Spinal cord (tissue), 10 donors: ENCODE results near the gene MIPEP. TPM values are rescaled to one million over a fixed set of nuclear protein-coding genes. Genes with fewer than 3 reads are reported as not detected.
A peak's percentile ranks its signal among the peaks of the same experiment; 100 is the strongest.

Experiments
- DNase-seq, 6 donors: peaks; one replicate each; pipeline versions ENCODE4 v3.0.0 to v3.0.0-alpha.2; 2013 to 2015; ENCODE audit warnings: low spot score in 6 of 6, low read depth in 4 of 6
- H3K27ac ChIP-seq: one replicate; pipeline ENCODE4 v1.5.1; 2013; ENCODE audit warnings: low read depth, low read length, control low read depth
- H3K27me3 ChIP-seq: one replicate; pipeline ENCODE4 v1.6.1; 2013; ENCODE audit warnings: low read length; ENCODE audit not compliant: control insufficient read depth, insufficient read depth
- H3K36me3 ChIP-seq: one replicate; pipeline ENCODE4 v1.6.1; 2013; ENCODE audit warnings: low read length; ENCODE audit not compliant: control insufficient read depth, insufficient read depth
- H3K4me1 ChIP-seq: one replicate; pipeline ENCODE4 v1.6.1; 2013; ENCODE audit warnings: low read length; ENCODE audit not compliant: control insufficient read depth, insufficient read depth
- H3K4me3 ChIP-seq: one replicate; pipeline ENCODE4 v1.5.1; 2013; ENCODE audit warnings: low read depth, low read length, control low read depth
- H3K9me3 ChIP-seq: one replicate; pipeline ENCODE4 v1.6.1; 2013; ENCODE audit warnings: low read length; ENCODE audit not compliant: control insufficient read depth, insufficient read depth
- WGBS: methylation state at CpG from one replicate; pipeline ENCODE4 v1.1.5; 2013; ENCODE audit warnings: missing lambda C conversion rate; ENCODE audit not compliant: insufficient coverage; 5-methylcytosine and 5-hydroxymethylcytosine counted together
- polyA plus RNA-seq, 2 donors: library from polyadenylated mRNA; unstranded; fragments of 120-200 nt; gene quantifications; one replicate each; pipeline ENCODE4 v1.2.1, GENCODE V29; 2013; ENCODE audit not compliant: insufficient read length in 2 of 2
- total RNA-seq, 2 donors: library from RNA; depleted of rRNA in 1 of 2; stranded (reverse); fragments of 120-200 nt in 1 of 2; fragments of >200 nt in 1 of 2; gene quantifications; one replicate each; pipeline versions ENCODE4 v1.2.3 to v1.2.4, GENCODE V29; 2013 to 2014
- donor health status: healthy.

The MIPEP gene
- total and polyA plus RNA-seq, 4 donors = 13.2 to 22.5 (median 14.8) TPM

- DNase-seq = no peak
- Histone ChIP-seq H3K36me3 (no peaks in the 10 kb centered on the region), H3K27me3 (no peaks in the 10 kb centered on the region), H3K4me3 (no peak overlapping the region), H3K9me3 (no peaks in the 10 kb centered on the region), H3K4me1 (no peaks in the 10 kb centered on the region), H3K27ac (no peak overlapping the region)
- 82% methylated on average over 3 of the region's 4 CpGs for WGBS
Measured at GRCh38 chr13:23817830-23818229, 71.4 kb downstream of the MIPEP start.

- H3K27me3 ChIP-seq = no peaks in the 10 kb centered on the region
- WGBS = 100% methylated on average over 1 of the region's 2 CpGs
- H3K4me1 ChIP-seq = no peaks in the 10 kb centered on the region
- no peak for DNase-seq
- H3K27ac ChIP-seq = no peak overlapping the region
- H3K36me3 ChIP-seq = no peaks in the 10 kb centered on the region
- no peaks in the 10 kb centered on the region for H3K9me3 ChIP-seq
- H3K4me3 ChIP-seq = no peak overlapping the region
Measured at GRCh38 chr13:23817136-23817535, 72.1 kb downstream of the MIPEP start.

- peak in 1 of 6 donors; percentile 46 for DNase-seq
- Histone ChIP-seq H3K4me1 (no peaks in the 10 kb centered on the region), H3K27me3 (no peaks in the 10 kb centered on the region), H3K4me3 (no peak overlapping the region), H3K36me3 (no peaks in the 10 kb centered on the region), H3K9me3 (no peaks in the 10 kb centered on the region), H3K27ac (no peak overlapping the region)
- 60% methylated on average over 2 of the region's 3 CpGs for WGBS
Measured at GRCh38 chr13:23813635-23814034, 75.6 kb downstream of the MIPEP start.

- Histone ChIP-seq H3K27ac (peak overlapping the region; percentile 33), H3K4me1 (no peaks in the 10 kb centered on the region), H3K27me3 (no peaks in the 10 kb centered on the region), H3K36me3 (peaks cover 3% of the 10 kb centered on the region), H3K4me3 (no peak overlapping the region), H3K9me3 (no peaks in the 10 kb centered on the region)
- DNase-seq = no peak
- 100% methylated on average over 1 of the region's 3 CpGs for WGBS
Measured at GRCh38 chr13:23811366-23812062, 77.7 kb downstream of the MIPEP start.

- no peaks in the 10 kb centered on the region for H3K9me3 ChIP-seq
- WGBS = 56% methylated on average over 4 of the region's 7 CpGs
- peak overlapping the region; percentile 65 for H3K27ac ChIP-seq
- H3K27me3 ChIP-seq = no peaks in the 10 kb centered on the region
- no peak overlapping the region for H3K4me3 ChIP-seq
- H3K4me1 ChIP-seq = no peaks in the 10 kb centered on the region
- peaks cover 3% of the 10 kb centered on the region for H3K36me3 ChIP-seq
- DNase-seq = peak in 1 of 6 donors; percentile 39
Measured at GRCh38 chr13:23810685-23811240, 78.4 kb downstream of the MIPEP start.

GRCh38 chr13:23808803-23809202 lies 80.4 kb downstream of the MIPEP start:
- H3K36me3 ChIP-seq = peaks cover 3% of the 10 kb centered on the region
- H3K9me3 ChIP-seq = no peaks in the 10 kb centered on the region
- no peak for DNase-seq
- H3K27me3 ChIP-seq = no peaks in the 10 kb centered on the region
- no peak overlapping the region for H3K4me3 ChIP-seq
- no CpG with 5 or more reads among the region's 1 CpG for WGBS
- H3K4me1 ChIP-seq = no peaks in the 10 kb centered on the region
- no peak overlapping the region for H3K27ac ChIP-seq

- Histone ChIP-seq H3K9me3 (no peaks in the 10 kb centered on the region), H3K27ac (no peak overlapping the region), H3K4me1 (no peaks in the 10 kb centered on the region), H3K27me3 (no peaks in the 10 kb centered on the region), H3K4me3 (no peak overlapping the region), H3K36me3 (peaks cover 3% of the 10 kb centered on the region)
- DNase-seq = no peak
- 63% methylated on average over 4 of the region's 4 CpGs for WGBS
Measured at GRCh38 chr13:23806874-23807526, 82.2 kb downstream of the MIPEP start.

- no peak overlapping the region for H3K4me3 ChIP-seq
- no CpG with 5 or more reads among the region's 1 CpG for WGBS
- peaks cover 3% of the 10 kb centered on the region for H3K36me3 ChIP-seq
- H3K27me3 ChIP-seq = no peaks in the 10 kb centered on the region
- no peaks in the 10 kb centered on the region for H3K9me3 ChIP-seq
- no peaks in the 10 kb centered on the region for H3K4me1 ChIP-seq
- no peak overlapping the region for H3K27ac ChIP-seq
- DNase-seq = no peak
Measured at GRCh38 chr13:23805821-23806220, 83.4 kb downstream of the MIPEP start.

GRCh38 chr13:23805122-23805521 lies 84.1 kb downstream of the MIPEP start:
- no peak for DNase-seq
- no peak overlapping the region for H3K27ac ChIP-seq
- no peaks in the 10 kb centered on the region for H3K9me3 ChIP-seq
- no peaks in the 10 kb centered on the region for H3K4me1 ChIP-seq
- H3K36me3 ChIP-seq = peaks cover 3% of the 10 kb centered on the region
- WGBS = 61% methylated on average over 2 of the region's 5 CpGs
- H3K27me3 ChIP-seq = no peaks in the 10 kb centered on the region
- no peak overlapping the region for H3K4me3 ChIP-seq

- H3K36me3 ChIP-seq = peaks cover 3% of the 10 kb centered on the region
- no peaks in the 10 kb centered on the region for H3K4me1 ChIP-seq
- WGBS = no CpG with 5 or more reads among the region's 1 CpG
- no peak overlapping the region for H3K4me3 ChIP-seq
- no peaks in the 10 kb centered on the region for H3K27me3 ChIP-seq
- DNase-seq = no peak
- no peak overlapping the region for H3K27ac ChIP-seq
- H3K9me3 ChIP-seq = no peaks in the 10 kb centered on the region
Measured at GRCh38 chr13:23804166-23804565, 85.0 kb downstream of the MIPEP start.
